Activated CD4-positive, alpha-beta T cell treated with anti-CD3 and anti-CD28 coated beads, Interleukin-2, amount 50 U/mL, for 4 hours (primary cell): ENCODE data around the gene TAS2R40.

Experiments
- DNase-seq, 2 experiments: peaks; one replicate each; pipeline ENCODE4 v3.0.0-alpha.2; 2020

Gene TAS2R40

DNA sequence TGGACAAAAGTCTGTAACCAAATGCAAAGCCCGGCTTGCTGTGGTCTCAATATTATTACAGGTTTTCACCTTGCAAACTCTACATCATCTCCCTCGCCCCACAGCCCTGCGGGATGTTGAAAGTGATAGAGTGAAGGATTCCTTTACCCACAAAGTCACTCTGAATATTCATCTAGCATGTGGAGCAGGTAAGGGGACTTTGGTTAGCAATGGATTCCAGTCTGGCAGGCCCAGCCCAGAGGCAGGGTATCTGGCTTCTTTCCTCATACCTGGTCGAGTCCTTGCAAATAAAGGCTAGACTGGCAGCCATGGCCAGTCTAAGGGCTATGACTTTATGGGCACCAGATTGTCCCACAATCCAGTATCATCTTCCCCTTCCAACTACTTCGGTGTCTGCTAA is 3.2 kb downstream of the TAS2R40 start:
- no peak for DNase-seq

GRCh38 chr7:143227806-143228205 is 6.0 kb downstream of the TAS2R40 start:
- DNase-seq, result no peak

DNA sequence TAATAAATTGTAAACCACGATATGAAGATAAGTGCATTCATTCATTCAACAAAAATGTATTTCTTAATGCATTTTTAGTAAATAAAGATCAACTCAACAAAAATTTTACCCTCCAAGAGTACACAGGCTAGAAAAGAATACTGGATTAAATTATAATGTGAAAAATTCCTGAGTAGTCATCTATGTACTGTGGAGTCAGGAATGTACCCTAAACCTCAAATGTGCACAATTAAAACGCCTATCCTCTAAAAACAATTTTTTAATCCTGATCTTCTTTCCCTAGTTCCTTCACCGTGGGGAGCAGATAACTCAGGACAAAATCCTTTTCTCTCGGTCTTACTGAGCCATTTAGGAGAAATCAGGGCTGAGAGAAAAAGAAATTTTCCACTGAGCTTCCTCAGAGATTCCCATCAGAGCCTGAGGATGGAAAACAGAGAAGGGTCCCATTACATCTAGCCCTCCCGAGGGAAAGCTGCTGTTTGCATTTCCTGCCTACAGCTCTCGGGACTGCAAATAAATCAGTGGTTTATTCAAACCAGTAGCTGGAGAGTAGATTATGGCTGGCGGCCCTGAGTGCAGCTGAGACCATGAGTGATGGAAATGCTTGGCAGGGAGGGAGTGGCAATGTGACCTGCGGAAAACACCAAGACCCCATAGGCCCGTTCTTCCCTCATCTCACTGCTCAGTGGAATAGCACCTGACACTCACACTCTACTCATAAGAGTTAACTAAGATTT is 7.4 kb downstream of the TAS2R40 start:
- no peak for DNase-seq

- DNase-seq, result no peak
Observed at GRCh38 chr7:143230602-143231457, 9.0 kb downstream of the TAS2R40 start.

- DNase-seq, result no peak
Observed at GRCh38 chr7:143233816-143234532, 12.1 kb downstream of the TAS2R40 start.

DNA sequence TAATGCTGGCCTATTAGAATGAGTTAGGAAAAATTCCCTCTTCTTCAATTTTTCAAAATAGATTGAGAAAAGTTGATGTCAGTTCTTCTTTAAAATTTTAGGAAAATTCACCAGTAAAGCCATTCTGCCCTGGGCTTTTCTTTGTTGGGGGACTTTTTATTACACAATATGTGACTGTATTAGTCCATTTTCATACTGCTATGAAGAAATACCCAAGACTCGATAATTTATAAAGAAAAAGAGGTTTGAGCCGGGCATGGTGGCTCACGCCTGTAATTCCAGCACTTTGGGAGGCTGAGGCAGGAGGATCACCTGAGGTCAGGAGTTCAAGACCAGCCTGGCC is 12.7 kb downstream of the TAS2R40 start:
- no peak for DNase-seq

- DNase-seq, result no peak
Observed at GRCh38 chr7:143235561-143235960, 13.7 kb downstream of the TAS2R40 start.

- DNase-seq, result no peak
Observed at GRCh38 chr7:143236408-143236990, 14.7 kb downstream of the TAS2R40 start.

DNA sequence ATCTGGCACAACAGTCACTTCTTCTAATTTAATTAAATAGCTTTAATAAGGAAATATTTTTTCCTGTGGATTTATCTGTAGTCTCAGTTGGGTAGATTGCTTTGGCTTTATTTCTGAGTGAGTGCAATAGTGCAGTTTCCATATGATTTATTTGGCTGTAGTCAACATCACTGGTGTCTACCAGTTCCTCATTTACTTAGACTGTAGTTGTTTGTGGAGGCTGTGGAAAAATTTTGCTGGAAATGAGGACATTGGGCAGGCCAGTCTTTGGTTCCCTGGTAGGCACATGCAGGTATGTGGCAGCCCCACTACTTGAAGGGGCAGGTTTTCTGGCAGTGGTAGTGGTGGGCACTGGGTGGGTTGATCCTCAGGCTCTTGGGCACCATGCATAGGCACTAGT is 15.5 kb downstream of the TAS2R40 start:
- no peak for DNase-seq

DNA sequence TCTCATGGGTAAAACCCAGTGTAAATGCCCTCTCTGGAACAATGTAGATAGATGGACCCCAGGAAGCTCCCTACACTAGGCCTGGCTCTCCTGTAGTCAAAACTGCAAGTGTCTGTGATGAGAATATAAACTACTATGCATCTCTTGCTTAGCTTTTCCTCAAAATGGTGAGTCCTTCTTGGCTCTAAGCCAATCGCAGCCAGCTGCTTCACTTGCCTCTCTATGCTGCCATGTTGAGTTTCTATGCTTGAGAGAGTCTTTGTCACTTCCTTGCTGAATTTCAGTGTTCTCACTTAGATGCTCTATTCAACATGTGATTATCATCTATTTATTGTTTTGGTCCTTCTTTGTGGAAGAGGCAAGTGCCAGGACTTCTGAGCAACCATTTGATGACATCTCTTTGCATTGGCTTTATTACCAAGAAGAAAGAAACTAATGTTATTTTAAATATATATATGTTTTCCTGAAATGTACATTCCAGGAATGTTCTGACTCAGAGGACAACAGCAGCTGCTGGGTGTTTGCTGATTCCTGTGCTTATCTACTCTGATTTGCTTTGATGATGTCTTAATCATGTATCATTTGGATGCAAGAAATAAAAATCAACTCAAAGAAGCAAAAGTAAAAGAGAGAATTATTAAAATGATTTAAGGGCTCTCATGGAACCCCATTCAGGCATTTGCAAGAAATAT is 16.6 kb downstream of the TAS2R40 start:
- no peak for DNase-seq

GRCh38 chr7:143239813-143240212 is 18.0 kb downstream of the TAS2R40 start:
- no peak for DNase-seq

- peak; percentile 67 to 68 for DNase-seq
Observed at GRCh38 chr7:143240291-143241168, 18.7 kb downstream of the TAS2R40 start.

GRCh38 chr7:143242306-143242705 is 20.5 kb downstream of the TAS2R40 start:
- DNase-seq, result no peak

DNA sequence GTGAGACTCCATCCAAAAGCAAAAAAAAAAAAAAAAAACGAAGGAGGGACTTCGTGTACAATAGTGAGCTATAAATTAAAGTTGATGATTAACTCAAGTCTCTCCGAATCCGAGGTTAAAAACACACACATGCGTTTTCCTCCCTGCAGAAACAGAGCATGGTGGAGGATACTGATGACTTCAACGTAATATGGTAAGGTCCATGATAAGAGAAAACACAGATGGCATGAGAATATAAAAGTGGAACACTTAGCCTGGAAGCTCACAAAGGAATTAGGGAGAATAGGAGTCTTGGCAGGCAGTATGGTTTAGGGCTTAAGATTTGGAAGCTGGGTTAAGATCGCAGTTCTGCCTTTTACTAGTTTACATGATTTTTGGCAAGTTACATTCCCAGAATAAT is 21.3 kb downstream of the TAS2R40 start:
- no peak for DNase-seq

GRCh38 chr7:143243614-143244013 is 21.8 kb downstream of the TAS2R40 start:
- DNase-seq, result no peak

- DNase-seq, result no peak
Observed at GRCh38 chr7:143244321-143244720, 22.5 kb downstream of the TAS2R40 start.

DNA sequence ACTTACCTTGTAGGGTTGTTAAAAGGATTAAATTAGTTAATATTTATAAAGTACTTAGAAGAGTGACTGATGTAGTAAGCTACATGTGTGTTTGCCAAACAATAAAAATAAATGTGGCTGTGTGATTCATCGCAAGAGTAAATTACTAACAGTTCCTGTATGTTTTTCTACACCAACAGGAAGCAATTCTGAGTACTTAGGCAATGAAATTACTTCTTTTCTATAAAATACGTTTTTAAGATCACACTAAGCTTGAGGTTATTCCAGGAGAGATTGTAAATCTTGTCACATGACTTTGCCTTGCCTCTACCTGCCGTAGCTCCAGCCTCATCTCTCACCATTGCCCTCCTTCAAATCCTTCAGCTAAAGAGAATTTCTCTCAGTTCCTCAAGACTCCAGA is 23.3 kb downstream of the TAS2R40 start:
- no peak for DNase-seq

- DNase-seq, result no peak
Observed at GRCh38 chr7:143247372-143247771, 25.5 kb downstream of the TAS2R40 start.

DNA sequence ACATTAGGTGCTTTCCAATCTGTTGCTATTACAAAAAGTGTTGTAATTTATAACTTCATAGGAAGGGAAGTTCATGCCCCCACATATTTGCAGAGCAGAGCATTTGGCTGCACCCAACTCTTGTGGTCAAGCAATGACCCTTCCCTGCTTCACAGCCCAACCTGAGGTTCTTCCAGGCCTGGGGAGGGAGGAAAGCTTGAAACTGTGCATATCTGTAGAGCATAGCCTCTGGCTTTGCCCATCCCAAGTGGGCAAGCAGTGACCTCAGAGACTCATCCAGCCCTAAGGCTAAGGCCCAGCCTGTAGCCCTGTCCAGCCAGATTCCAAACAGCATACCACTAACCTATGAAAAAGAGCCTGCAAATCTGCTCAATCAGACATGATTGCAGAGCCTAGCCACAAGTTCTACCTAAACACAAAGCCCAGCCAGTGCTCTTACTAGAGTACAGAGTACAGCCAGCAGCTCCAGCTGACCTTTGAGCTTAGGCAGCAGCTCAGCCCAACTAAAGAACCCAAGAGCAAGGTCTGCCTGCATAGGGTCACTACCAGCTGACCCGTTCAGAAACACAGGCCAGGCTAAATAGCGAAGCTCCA is 27.0 kb downstream of the TAS2R40 start:
- DNase-seq, result no peak

DNA sequence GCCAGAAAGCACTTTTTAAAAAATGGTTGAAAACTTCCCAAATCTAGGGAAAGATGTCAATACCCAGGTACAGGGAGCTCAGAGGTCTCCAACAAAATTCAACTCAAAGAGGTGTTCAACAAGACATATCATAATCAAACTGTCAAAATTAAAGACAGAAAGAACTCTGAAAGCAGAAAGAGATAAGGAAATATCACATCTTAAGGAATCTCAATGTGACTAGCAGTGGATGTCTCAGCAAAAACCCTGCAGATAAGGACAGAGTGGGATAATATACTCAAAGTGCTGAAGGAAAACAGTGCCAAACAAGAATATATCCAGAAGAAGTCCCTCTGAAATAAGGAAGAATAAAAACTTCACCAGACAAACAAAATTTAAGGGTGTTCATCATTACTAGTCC is 28.4 kb downstream of the TAS2R40 start:
- no peak for DNase-seq

DNA sequence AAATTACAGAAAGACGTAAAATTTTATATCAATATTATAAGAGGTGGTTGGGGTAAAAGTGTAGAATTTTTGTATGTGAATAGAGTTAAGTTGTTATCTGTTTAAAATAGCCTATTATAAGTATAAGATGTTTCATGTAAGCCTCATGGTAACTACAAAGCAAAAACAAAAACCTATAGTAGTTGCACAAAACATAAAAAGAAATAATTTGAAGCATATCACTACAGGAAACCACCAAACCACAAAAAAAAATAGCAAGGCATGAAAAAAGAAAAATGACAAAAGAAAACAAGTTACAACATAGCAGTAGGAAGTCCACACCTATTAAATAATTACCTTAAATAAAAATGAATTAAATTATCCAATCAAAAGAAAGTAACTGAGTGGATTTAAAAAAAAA is 29.0 kb downstream of the TAS2R40 start:
- no peak for DNase-seq
